NOMO-1 (cell line): ENCODE results near the gene TAOK2.
"Not testable (repeated sequence)": the region's sequence is repeated elsewhere in the genome, so short reads cannot be mapped to it uniquely, and the experiment has no call there.

Experiments
- DNase-seq, 2 experiments: peaks; one replicate each; lab custom pipeline; 2025; ENCODE audit not compliant: unreplicated experiment in 2 of 2; lab: John Stamatoyannopoulos, UW

TAOK2 gene

DNA sequence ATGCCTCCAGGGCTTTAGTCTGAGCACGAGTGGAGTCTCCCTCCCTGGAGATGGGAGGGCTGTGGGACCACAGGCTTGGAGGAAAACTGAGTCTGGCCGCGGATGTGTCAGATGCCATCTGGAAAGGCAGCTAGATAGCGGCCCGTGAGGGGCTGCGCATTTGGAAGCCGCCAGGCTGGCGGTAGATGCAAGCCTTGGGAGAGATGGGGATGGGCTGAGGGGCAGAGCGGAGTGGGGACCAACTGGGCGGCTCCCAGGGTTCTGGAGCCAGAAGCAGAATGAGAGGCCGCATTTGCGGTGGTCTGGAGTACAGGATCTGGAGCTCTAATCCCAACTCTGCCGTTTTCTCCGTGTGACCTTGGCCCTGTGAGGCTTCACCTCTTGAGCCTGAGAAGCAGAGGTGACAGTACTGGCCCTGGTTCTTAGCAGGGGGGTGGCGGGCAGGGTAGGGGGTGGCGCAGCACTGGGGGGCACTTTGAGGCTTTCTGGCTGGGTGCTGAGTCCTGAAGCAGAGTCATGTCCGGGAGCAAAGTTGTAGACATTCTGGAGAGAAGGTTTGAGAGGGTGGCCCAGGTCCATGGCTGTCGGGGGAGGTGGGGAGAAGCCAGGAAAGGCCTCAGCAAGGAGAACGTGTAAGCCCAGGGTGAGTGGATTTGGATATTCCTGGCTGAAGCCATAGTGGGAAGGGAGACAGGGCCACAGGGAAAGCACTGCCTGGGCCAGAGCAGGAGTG is 29.1 kb downstream of the TAOK2 start:
- no peak for DNase-seq

- DNase-seq: no peak
These were observed 30.2 kb downstream of the TAOK2 start for GRCh38 chr16:30003670-30004423.

DNA sequence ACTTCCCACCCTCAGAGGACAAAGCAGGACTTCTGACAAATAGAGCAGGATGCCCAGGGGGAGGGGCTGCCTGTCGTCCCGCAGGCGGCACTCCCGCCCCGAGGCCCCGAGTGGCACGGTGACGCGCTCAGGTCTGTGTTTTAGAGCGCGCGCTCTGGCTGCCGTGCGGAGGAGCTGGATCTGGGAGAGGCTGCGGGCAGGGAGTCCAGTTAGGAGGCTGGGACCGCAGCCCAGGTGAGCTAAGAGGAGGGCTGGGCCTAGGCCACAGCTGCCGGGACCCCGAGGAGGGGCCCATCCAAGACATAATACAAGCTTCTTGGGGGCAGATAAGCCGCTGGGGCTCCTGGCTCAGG is 30.7 kb downstream of the TAOK2 start:
- DNase-seq: no peak

- no peak for DNase-seq
These were observed 31.2 kb downstream of the TAOK2 start for GRCh38 chr16:30004811-30005242.

GRCh38 chr16:30005341-30006094 is 31.9 kb downstream of the TAOK2 start:
- DNase-seq: peak in 1 of 2 experiments; percentile 30

DNA sequence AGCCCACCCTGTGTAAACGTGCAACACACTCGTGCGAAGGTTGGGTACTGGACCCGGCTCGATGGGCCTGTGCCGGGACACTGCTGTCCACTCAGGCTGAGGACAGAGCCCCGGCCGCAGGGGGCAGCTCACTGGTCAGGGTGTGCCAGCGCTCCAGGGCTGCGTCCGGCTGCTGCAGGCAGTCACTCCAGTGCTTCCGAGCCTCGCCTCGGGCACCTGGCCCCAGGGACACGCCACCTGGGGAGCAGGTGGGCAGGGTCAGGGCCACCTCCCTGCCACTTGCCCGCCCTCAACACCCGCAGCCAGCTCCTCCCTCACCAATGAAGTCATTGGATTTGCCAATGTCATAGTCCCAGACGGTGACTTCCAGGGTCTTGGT is 32.4 kb downstream of the TAOK2 start:
- DNase-seq: no peak

DNA sequence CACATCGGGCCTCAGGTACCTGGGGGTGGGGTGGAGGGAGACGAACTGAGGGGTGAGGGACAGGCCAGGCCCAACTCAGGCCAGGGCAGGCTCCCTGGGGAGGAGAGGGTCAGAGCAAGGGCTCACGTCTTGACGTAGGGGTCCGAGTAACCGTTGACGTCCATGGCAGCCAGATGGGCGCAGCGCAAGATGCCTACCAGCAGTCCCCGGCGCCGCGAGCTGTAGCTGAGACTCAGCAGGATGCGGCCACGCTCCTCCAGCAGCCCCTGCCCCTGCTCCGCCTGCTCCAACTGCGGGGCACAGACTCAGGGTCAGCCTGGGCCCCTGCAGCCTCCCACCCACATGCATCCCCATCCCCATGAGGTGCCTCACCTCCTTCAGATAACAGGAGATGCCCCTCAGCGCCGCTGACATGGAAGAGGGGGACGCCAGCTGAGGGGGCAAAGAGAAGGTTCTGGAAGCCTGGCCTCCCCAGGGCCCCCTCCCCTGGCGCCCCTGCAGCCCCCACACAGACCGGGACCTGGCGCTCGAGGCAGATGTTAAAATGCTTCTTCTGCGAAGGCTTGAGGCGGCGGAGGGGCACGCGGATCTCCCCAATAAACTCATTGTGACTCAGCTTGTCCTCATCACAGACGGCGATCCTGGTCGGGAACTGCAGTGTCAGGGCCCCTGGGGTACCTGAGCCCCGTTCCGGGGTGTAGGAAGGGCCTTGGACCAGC is 33.1 kb downstream of the TAOK2 start:
- DNase-seq: no peak

DNA sequence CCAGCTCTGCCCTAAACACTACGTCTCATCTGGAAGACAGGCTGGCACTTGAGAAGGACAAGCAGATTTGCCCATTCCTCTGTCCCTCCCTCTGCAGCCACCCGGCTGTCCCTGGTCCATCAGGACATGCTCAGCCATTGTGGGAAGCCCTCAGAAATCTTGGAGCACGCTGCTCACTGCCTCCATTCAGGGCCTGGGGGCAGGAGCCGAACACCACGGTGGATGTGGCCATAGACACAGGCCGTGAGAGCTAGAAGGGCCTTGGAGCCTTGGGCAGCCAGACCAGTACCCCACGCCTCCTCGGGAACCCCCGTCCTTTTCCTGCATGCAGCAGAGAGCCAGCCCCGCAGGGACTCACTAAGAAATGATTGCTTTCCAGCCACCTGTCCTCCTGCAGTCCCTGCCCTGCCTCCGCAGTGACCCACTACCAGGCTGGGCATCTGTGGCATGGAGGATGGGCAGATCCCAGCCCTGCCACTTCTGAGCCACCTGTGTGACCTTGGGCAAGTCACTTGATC is 33.8 kb downstream of the TAOK2 start:
- no peak for DNase-seq

- DNase-seq: no peak
These were observed 35.6 kb downstream of the TAOK2 start for GRCh38 chr16:30009085-30009862.

DNA sequence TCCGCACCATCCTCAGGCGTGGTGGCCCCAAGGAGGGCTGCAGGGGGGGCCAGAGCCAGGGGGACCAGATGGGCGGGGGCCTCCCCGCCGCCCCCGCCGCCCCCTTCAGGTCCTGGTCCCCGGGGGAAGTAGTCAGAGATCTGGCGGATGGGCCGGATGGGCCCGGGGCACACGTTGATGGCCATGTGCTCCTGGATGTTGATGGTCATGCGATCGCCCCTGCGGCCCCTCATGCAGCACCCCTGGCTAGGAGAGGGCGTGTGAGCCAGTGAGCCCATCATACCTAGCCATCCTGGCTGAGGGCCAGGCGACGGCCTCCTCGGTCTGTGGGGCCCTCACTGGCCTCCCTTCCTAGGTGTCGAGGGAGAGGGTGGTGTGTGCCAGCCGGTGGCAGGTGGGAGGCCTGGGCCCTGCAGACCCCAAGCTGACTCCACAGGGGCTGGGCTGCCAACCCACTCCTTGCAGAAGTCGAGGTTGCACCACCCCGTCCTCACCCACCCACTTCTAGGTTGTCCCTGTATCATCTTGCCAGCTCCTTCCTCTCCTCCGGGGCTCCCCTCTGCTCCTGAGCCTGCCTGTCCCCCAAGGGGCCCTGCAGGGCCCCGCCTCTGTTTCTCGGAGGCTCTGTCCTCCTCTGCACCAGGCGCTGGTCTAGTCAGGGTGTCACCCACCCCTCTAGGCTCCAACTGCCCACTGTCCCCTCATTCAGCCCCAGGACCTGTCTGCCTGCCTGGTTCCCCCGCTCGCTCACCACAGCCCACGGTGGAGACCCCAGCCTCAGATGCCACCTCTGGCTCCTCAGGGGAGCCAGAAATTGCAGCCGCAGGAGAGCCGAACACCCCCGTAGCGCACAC is 36.5 kb downstream of the TAOK2 start:
- DNase-seq: no peak

GRCh38 chr16:30010844-30011713 is 37.4 kb downstream of the TAOK2 start, which contains the start of gene DOC2A:
Gene DOC2A, minus strand, starts transcription at chr16:30011027. Its CDS starts 805 bp downstream, at chr16:30010222.
- DNase-seq: peak; percentile 15 to 16

- DNase-seq: no peak
These were observed 38.2 kb downstream of the TAOK2 start for GRCh38 chr16:30011714-30012504.

DNA sequence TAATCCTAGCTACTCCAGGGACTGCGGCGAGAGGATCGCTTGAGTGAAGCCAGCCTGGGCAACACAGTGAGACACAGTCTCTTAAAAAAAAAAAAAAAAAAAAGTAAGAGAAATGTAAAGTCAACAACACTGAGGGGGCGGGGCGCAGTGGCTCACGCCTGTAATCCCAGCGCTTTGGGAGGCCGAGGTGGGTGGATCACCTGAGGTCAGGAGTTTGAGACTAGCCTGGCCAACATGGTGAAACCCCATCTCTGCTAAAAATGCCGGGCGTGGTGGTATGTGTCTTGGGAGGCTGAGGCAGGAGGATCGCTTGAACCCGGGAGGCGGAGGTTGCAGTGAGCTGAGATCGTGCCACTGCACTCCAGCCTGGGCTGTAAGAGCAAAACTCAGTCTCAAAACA is 38.9 kb downstream of the TAOK2 start:
- not testable (repeated sequence) for DNase-seq

GRCh38 chr16:30015450-30015849 is 41.8 kb downstream of the TAOK2 start:
- not testable (repeated sequence) for DNase-seq

DNA sequence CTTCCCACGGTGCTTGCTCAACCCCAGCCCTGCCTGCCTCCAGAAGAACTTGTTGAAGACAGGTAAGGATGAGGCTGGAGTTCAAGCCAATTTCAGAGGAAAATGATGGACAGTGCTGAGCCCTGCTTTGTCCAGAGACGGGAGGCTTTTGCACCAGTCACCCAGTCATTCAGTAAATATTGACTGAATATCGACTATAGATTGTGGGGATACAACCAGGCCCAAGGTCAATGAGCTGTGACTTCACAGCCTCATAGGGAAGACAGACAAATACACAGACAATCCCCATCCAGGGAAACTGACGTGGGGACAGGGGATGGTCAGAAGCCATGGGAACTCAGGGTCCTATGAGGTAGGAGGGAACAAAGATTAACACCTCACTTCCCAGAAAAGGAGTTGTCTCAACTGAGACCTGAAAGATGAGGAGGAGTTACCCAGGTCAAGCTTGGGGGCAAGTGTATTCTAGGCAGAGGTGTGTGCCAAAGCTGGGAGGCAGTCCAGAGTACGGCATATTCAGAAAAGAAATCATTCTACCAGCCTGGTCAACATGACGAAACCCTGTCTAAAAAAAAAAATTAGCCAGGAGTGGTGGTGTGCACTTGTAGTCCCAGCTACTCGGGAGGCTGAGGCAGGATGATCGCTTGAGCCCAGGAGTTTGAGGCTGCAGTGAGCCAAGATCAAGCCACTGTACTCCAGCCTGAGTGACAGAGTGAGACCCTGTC is 43.0 kb downstream of the TAOK2 start:
- DNase-seq: no peak

- DNase-seq: no peak
These were observed 43.6 kb downstream of the TAOK2 start for GRCh38 chr16:30017277-30017656.

- DNase-seq: not testable (repeated sequence)
These were observed 44.3 kb downstream of the TAOK2 start for GRCh38 chr16:30017937-30018336.
